ENCODE measurements around the gene ARSH.

DNA sequence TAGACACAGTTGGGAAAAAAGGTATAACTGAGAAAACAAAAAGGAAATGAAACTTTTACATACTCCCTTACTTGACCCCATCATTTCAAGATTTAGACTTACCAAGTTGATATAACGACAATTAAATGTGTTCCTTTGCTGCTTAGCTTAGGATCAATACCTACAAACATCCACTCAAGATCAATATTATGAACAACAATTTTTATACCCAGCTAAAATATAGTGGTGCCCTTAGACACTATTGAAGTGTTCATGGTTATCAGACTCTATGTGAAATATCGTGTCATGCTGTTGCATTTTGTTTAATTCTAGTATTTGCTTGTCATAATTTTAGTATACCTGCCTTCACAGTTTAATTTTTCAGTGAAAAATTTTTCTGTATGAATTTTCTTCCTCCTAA, 4.2 kb downstream of the ARSH start:
- TF ChIP-seq CTCF (IDR thresholded peaks at IDR 0.05) (no peak), EZH2 (IDR thresholded peaks at IDR 0.05; ENCODE audit: borderline replicate concordance, insufficient read depth, low read depth, low read length, poor library complexity, severe bottlenecking) (no peak)
